ENCODE measurements around the gene RAB13.

The RAB13 gene

DNA sequence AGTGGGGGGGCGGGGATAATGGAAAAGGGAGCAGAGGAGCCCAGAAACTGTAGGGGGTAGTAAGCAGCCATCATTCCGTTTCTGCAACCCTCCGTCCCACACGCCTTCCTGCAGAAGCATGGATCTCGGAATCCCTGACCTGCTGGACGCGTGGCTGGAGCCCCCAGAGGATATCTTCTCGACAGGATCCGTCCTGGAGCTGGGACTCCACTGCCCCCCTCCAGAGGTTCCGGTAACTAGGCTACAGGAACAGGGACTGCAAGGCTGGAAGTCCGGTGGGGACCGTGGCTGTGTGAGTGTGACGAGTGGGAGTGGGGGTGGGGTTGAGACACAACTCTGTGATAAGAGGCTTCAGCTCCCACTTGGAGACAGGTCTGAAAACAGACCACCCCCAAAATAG, 17.7 kb downstream of the RAB13 start:
- TF ChIP-seq NFIC (IDR thresholded peaks at IDR 0.05) (no peak), EGR1 (IDR thresholded peaks at IDR 0.05) (no peak), YY1 (IDR thresholded peaks at IDR 0.05; ENCODE audit: low read depth) (no peak), CEBPB (IDR thresholded peaks at IDR 0.05) (no peak), MAX (IDR thresholded peaks at IDR 0.05) (no peak), ZBTB7A (IDR thresholded peaks at IDR 0.05; ENCODE audit: low read depth) (no peak), USF1 (IDR thresholded peaks at IDR 0.05) (no peak), TEAD4 (IDR thresholded peaks at IDR 0.05) (no peak), TCF12 (IDR thresholded peaks at IDR 0.05; ENCODE audit: low read depth) (no peak), CREB1 (IDR thresholded peaks at IDR 0.05; ENCODE audit: low read depth) (no peak), FOXM1 (IDR thresholded peaks at IDR 0.05; ENCODE audit: borderline replicate concordance, low read depth) (no peak), EP300 (IDR thresholded peaks at IDR 0.05; ENCODE audit: borderline replicate concordance) (no peak), REST (IDR thresholded peaks at IDR 0.05; ENCODE audit: low read depth) (no peak), TAF1 (IDR thresholded peaks at IDR 0.05; ENCODE audit: low read depth) (no peak), RAD21 (IDR thresholded peaks at IDR 0.05; ENCODE audit: low read depth) (no peak)

DNA sequence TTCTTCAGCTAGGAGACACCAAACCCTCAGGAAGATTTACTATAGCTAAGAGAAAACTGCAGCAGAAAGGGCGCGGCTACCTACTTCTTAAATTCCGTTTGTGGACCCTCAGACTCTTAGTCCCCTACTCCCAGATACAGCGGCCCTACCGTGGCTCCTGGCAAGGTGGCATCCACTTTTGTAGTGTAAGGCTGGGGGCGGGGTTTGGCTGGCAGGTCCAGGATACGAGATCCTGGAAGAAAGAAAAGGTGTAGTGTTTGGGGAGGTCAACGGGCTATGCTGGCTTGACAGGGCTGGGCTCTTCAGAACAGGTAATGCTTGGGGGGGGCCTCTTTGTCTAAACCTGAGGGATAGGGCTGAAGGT, 18.2 kb downstream of the RAB13 start:
- TF ChIP-seq MAX (IDR thresholded peaks at IDR 0.05) (no peak), TEAD4 (IDR thresholded peaks at IDR 0.05) (no peak), NFIC (IDR thresholded peaks at IDR 0.05) (no peak), FOXM1 (IDR thresholded peaks at IDR 0.05; ENCODE audit: borderline replicate concordance, low read depth) (no peak)

DNA sequence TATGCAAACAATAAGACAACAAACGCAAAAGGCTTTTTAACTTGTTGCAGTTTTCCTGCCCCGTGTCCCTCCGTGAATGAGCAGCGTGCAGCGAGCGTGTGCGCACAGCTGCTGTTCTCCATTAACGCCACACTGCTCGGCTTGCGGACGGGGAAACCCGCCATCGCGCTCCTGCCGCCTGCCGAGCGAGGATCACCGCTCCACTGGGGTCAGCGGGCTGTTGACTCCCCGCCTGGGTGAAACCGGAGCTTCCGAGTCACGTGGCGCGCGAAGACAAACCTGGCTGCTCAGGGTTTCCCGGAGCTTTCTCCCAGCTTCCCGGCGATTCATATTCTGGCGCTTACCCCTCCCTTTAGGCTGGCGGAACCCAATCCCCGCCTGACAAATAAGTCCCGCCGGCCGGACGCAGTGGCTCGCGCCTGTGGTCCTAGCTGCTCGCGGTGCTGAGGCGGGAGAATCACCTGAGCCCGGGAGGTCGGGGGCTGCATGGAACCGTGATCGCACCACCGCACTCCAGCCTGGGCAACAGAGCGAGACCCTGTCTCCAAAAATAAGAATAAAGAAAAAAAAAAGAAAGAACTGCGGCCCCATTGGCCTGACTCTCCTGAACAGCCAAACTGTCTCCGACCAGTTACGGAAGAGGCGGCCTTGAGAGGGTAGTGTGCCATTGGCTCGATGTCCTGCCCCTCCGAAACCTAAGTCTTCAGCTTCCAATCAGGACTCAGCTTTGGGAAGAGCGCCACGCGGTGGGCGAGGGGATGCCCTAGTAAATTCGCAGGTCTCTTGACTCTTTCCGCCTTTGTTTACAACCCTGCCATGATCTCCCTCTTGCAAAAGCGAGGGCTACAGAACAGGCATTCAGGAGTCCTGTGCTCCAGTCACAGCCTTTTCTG, 18.8 kb downstream of the RAB13 start, which contains the start of gene CREB3L4:
Gene CREB3L4, plus strand, starts transcription at position 796 of the 893 bp plus-strand sequence. CDS start 624 bp downstream, outside the sequence.
- TF ChIP-seq CREB1 (IDR thresholded peaks at IDR 0.05; ENCODE audit: low read depth) (no peak), RAD21 (IDR thresholded peaks at IDR 0.05; ENCODE audit: low read depth) (peak; percentile 20; the same call in 1 of the 2 replicates), TAF1 (IDR thresholded peaks at IDR 0.05; ENCODE audit: low read depth) (peak; percentile 84), YY1 (IDR thresholded peaks at IDR 0.05; ENCODE audit: low read depth) (peak; percentile 83), TCF12 (IDR thresholded peaks at IDR 0.05; ENCODE audit: low read depth) (peak; percentile 64), EGR1 (IDR thresholded peaks at IDR 0.05) (peak; percentile 18; the same call in 1 of the 2 replicates), USF1 (IDR thresholded peaks at IDR 0.05) (peak; percentile 97), EP300 (IDR thresholded peaks at IDR 0.05; ENCODE audit: borderline replicate concordance) (peak; percentile 52; the same call in 1 of the 2 replicates), TEAD4 (IDR thresholded peaks at IDR 0.05) (no peak; the same call in 1 of the 2 replicates), REST (IDR thresholded peaks at IDR 0.05; ENCODE audit: low read depth) (no peak), NFIC (IDR thresholded peaks at IDR 0.05) (no peak; the same call in 1 of the 2 replicates), MAX (IDR thresholded peaks at IDR 0.05) (peak; percentile 96), ZBTB7A (IDR thresholded peaks at IDR 0.05; ENCODE audit: low read depth) (peak; percentile 49), FOXM1 (IDR thresholded peaks at IDR 0.05; ENCODE audit: borderline replicate concordance, low read depth) (0 out of 2 replicates have a peak, but pooled peaks have one; percentile 19), CEBPB (IDR thresholded peaks at IDR 0.05) (peak; percentile 9; the same call in 1 of the 2 replicates)

DNA sequence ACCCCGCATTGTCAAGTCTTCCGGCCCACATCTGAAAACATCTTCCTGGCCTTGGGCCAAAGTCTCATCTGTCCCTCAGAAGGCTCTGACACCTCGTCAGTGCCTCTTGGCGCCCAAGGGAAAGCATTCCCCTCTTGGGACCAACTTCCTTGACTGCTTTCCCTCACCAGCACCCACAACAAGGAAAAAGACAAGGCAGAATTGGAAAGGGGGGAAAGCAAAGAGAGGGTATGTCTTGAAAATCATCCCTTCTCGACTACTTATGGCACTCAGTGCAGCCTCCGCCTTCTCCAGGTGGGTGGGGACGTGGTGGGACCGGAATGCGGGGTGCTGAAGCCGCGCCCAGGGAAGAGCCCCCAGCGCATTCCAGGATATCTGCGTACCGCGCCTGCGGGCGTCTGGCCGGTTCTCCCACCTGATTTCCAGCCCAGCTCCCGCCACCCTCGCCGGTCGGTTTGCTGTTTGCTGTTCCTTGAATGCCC, 22.2 kb downstream of the RAB13 start:
- no peak for TF ChIP-seq TAF1 (IDR thresholded peaks at IDR 0.05; ENCODE audit: low read depth)
- TF ChIP-seq RAD21 (IDR thresholded peaks at IDR 0.05; ENCODE audit: low read depth) = no peak
- TF ChIP-seq NFIC (IDR thresholded peaks at IDR 0.05) = peak; percentile 75
- TF ChIP-seq MAX (IDR thresholded peaks at IDR 0.05) = no peak; the same call in 1 of the 2 replicates
- no peak for TF ChIP-seq EGR1 (IDR thresholded peaks at IDR 0.05)
- no peak for TF ChIP-seq USF1 (IDR thresholded peaks at IDR 0.05)
- no peak for TF ChIP-seq EP300 (IDR thresholded peaks at IDR 0.05; ENCODE audit: borderline replicate concordance)
- peak; percentile 87 for TF ChIP-seq TEAD4 (IDR thresholded peaks at IDR 0.05)
- TF ChIP-seq TCF12 (IDR thresholded peaks at IDR 0.05; ENCODE audit: low read depth) = peak; percentile 34; the same call in 1 of the 2 replicates
- no peak for TF ChIP-seq YY1 (IDR thresholded peaks at IDR 0.05; ENCODE audit: low read depth)
- no peak for TF ChIP-seq CREB1 (IDR thresholded peaks at IDR 0.05; ENCODE audit: low read depth)
